GM12891 (cell line): Measurements from ENCODE around the gene FUZ.

Source experiments
- PAX5 ChIP-seq: IDR thresholded peaks from 2 replicates; pipeline ENCODE4 v1.6.1; 2011; ENCODE audit warnings: low read length, moderate library complexity, mild to moderate bottlenecking; ENCODE audit not compliant: insufficient read depth, severe bottlenecking
- POLR2A ChIP-seq: IDR thresholded peaks from 2 replicates; pipeline ENCODE4 v1.6.1; 2011; ENCODE audit warnings: low read depth, low read length, control low read depth
- SPI1 ChIP-seq: IDR thresholded peaks from 2 replicates; pipeline ENCODE4 v1.6.1; 2011; ENCODE audit warnings: low read depth, low read length, control low read depth

- TF ChIP-seq POLR2A (no peak), PAX5 (no peak), SPI1 (no peak)
Measured at GRCh38 chr19:49844138-49845095, 31.3 kb upstream of the FUZ start.
